ENCODE results near the gene ASB7. TPM values are rescaled to one million over a fixed set of nuclear protein-coding genes. Genes with fewer than 3 reads are reported as not detected.

Gene ASB7
- 13.8 and 16.1 TPM in 2 replicates for total RNA-seq

GRCh38 chr15:100602064-100602822, at the start of gene ASB7, which contains the start of gene LINS1:
Gene ASB7, plus strand, starts transcription at chr15:100602589. Its CDS starts 9,628 bp downstream, at chr15:100612217.
Gene LINS1, minus strand, starts transcription at chr15:100602184. Its CDS starts 21,342 bp downstream, at chr15:100580842.
- DNase-seq (ENCODE audit: low read depth) = peak; percentile 100
- peak within 1 kb of the TSS; percentile 74 for H3K4me3 ChIP-seq (ENCODE audit: low read depth, low read length)
- TF ChIP-seq CTCF (IDR thresholded peaks at IDR 0.05; ENCODE audit: insufficient read depth, low read depth, low read length) = no peak

GRCh38 chr15:100553468-100553867, 48.9 kb upstream of the ASB7 start:
- no peak for DNase-seq (ENCODE audit: low read depth)
- no peak overlapping the region for H3K4me3 ChIP-seq (ENCODE audit: low read depth, low read length)
- no peak for TF ChIP-seq CTCF (IDR thresholded peaks at IDR 0.05; ENCODE audit: insufficient read depth, low read depth, low read length)

GRCh38 chr15:100558771-100559254, 43.6 kb upstream of the ASB7 start:
- no peak for DNase-seq (ENCODE audit: low read depth)
- peak overlapping the region; percentile 5 for H3K4me3 ChIP-seq (ENCODE audit: low read depth, low read length)
- no peak for TF ChIP-seq CTCF (IDR thresholded peaks at IDR 0.05; ENCODE audit: insufficient read depth, low read depth, low read length)

GRCh38 chr15:100559330-100559729, 43.1 kb upstream of the ASB7 start:
- no peak for TF ChIP-seq CTCF (IDR thresholded peaks at IDR 0.05; ENCODE audit: insufficient read depth, low read depth, low read length)
- no peak overlapping the region for H3K4me3 ChIP-seq (ENCODE audit: low read depth, low read length)
- DNase-seq (ENCODE audit: low read depth) = peak; percentile 83

- TF ChIP-seq CTCF (IDR thresholded peaks at IDR 0.05; ENCODE audit: insufficient read depth, low read depth, low read length) = no peak
- no peak for DNase-seq (ENCODE audit: low read depth)
- no peak overlapping the region for H3K4me3 ChIP-seq (ENCODE audit: low read depth, low read length)
Observed at GRCh38 chr15:100560323-100560722, 42.1 kb upstream of the ASB7 start.

GRCh38 chr15:100565591-100565990, 36.8 kb upstream of the ASB7 start:
- no peak overlapping the region for H3K4me3 ChIP-seq (ENCODE audit: low read depth, low read length)
- DNase-seq (ENCODE audit: low read depth) = no peak
- TF ChIP-seq CTCF (IDR thresholded peaks at IDR 0.05; ENCODE audit: insufficient read depth, low read depth, low read length) = no peak

Data from fibroblast of villous mesenchyme (primary cell).